Measurements from ENCODE around the gene MOB1B.
"Not testable (repeated sequence)": the region's sequence is repeated elsewhere in the genome, so short reads cannot be mapped to it uniquely, and the experiment has no call there.

Gene MOB1B

DNA sequence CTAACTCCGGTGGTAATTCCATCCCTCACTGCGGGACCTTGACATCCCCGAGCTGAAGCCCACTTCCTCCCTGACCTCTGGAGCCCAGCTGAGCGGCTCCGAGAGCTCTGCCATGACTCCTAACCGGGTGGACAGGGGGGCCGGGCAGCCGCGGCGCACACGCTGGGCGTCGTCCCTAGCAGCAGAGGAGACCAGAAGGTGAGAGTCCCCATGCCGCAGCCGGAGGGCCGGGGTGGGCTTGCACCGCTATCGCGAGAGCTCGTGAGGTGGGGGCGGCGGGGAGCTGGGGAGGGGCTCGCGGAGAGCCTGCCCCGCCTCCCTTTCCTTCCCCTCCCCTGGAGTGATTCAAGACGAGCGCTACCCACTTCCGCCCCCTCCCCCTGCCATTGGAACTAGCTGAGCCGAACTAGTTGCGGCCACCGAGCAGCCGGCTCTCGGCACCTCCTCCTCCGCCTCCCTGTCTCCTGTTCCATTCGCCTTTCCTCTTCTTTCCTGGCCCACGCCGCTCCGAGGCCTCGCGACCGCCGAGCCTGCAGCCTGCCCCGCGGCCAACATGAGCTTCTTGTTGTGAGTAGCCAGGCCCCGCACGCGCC lies at the start of gene MOB1B:
MOB1B (plus strand) TSS at position 386 of the 593 bp plus-strand sequence; CDS start at position 554, 168 bp downstream.
- DNase-seq = peak; percentile 89 to 92

DNA sequence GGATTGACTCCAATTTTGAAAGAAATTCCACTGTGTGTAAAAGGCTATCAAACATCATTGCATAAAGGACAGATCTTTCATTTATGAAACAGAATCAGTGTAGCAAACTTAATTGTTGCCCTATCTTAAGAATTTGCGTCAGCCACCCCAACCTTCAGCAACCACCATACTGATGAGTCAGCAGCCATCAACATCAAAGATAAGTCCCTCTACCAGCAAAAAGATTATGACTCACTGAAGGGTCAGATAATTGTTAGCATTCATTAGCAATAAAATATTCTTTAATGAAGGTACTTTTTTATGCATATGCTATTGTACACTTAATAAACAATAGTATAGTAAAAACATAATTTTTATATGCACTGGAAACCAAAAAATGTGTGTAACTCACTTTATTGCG lies 46.7 kb upstream of the MOB1B start:
- DNase-seq = no peak

DNA sequence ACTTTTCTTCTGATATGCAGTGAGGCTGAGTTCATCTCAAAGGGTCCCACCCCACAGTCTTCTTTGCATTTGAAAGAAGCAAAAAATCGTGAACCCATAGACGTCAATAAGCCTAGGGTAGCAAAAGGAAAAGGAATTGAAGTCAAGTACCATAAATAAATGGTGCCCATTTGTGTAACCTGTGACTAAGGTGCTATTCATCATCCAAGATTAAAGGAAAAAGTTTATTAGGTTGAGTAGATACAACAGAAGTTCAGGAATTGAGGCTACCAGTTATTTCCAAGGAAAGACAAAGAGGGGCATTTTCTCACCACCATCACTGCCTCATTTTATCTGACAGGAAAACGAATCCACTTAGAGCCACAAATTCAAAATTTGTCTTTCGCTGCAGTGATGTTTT lies 43.7 kb upstream of the MOB1B start:
- no peak for DNase-seq

DNA sequence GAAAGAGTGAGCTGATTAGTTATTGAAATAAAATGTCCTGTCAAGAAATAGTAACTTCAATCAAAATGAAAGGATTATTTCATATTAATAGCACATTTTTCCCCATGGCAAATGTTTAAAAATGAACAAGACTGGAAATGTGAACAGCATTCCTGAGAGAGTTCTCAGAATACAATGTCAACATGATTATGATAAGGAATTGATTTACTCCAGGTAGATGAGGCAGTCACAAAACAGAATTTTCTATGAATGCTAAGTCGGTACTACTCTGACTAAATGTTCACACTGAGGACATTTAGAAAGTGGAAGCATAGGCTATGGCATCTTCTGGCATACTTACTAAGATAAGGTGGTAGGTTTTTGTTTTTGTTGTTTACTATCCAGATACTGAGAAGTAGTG lies 43.1 kb upstream of the MOB1B start:
- DNase-seq = no peak

DNA sequence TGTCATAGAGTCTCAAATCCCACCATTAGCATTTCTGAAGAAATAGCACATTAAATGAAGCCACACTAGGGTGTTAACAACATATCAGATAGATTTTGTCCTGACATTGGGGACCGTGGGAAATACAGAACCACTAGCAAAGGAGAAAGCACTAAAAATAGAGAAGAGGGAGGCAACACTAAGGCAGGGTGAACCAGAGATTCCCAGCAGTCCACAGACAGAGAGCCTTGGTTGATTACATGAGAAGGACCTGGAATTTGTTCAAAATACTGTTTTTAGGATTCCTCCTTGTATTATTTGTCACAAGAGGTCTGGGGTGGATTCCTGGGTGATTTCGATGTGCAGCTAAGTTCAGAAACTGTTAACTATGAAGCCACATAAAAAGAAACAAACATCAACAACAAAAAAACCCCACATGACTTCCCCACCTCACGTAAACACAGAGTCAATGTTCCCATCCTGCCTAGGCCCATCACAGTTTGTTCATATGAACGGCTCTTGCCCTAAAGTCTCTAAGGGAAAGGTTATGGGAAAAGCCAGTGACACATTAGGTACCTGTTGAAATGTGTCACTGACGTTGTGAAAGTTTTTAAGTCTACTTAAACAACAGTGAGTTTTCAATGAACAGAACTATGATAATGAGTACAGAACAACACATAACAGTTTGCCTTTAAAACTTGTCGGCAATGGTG lies 38.9 kb upstream of the MOB1B start:
- no peak for DNase-seq

DNA sequence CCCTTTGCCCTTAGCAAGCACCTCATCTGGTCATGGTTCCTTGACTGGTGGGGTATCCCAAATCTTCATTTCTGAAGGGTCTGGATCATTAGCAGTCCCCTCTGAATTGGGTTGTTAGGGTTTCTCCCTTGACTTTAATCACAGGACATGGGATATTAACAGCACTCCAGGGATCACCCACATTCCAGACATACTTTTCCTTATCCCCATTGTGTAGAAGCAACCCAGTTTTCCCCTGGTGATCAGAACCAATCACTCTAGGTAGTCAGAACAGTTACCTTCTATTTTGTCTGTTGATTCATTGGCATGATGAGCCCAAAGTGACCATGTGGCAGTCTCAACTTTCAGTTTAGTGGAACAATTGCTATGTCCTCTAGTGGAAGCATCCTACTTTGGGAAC lies 33.4 kb upstream of the MOB1B start:
- DNase-seq = no peak

DNA sequence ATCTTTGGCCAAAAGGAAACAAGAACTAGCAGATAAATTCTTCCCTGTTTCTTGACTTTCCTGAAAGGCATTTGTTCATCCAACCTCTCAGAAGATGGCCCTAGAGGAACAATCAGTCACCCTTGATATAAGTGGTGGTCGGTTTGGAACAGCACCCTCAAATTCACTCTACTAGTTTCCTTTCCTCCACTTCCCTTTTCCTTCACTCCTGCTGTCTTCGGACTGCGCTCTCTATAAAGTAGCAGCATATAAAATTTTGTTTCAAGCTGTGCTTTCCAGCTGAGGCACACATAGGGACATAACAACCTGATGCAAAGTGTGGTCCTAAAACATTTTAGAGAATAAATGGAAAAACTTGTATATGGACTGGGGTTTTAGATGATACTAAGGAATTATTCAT lies 29.0 kb upstream of the MOB1B start:
- DNase-seq = peak in 1 of 2 experiments; percentile 7

DNA sequence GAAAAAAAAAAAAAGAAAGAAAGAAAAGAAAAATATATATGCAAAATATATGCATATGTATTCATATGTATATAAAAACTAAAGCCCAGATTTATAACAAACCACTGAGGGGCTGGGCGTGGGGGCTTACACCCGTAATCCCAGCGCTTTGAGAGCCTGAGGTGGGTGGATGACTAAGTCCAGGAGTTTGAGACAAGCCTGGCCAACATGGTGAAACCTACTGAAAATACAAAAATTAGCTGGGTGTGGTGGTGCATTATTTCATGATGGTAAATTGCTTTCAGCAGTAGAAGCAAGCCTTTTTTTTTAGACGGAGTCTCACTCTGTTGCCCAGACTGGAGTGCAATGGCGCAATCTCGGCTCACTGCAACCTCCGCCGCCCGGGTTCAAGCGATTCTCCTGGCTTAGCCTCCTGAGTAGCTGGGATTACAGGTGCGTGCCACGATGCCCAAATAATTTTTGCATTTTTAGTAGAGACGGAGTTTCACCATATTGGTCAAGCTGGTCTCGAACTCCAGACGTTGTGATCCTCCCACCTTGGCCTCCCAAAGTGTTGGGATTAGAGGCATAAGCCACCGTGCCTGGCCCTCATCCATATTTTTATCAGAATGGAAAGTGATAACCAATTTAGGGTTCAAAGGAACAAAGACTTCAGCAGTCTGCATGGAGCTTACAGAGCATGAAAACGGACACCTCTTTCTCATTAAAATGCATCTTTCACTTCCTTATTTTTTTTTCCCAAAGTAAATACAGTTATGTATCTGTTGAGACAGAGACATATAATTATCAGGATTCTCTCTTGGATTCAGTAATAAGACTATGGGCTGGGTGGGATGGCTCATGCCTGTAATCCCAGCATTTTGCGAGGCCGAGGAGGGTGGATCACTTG lies 27.7 kb upstream of the MOB1B start:
- no peak for DNase-seq

DNA sequence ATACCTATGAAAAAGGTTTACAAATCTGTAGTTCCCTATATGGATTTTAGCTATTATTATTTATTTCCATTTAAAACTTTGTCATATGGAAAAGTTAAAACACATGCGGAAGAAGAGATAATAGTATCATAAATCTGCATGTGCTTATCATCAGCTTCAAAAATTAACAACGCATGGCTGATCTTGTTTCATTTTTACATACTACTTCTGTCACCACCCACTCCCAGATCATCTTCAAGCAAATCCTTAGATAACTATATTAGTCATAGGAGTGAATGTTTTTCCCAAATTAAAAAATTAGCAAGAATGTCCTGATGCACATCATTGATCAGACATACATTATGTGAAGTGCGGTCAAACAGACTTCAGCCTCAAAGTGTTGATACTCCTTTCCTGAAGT lies 24.6 kb upstream of the MOB1B start:
- DNase-seq = no peak

DNA sequence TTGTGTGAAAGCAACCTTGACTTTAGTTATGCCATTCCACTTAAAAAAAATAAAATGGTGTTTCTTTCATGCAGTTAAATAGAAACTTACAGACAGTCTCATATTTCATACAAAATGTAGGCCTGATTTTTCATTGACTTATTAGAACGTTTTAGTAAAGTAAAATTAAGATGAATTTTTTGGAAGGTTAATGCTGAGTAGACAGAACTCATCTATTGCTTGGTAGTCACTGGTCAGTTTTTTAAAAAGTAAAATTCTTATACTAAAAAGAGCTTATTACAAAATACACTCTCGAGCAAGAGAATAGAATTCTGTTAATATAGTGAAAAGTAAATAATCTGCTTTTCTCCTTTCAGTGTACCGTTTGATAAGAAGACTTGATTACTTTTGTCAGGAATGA lies 21.4 kb upstream of the MOB1B start:
- no peak for DNase-seq

DNA sequence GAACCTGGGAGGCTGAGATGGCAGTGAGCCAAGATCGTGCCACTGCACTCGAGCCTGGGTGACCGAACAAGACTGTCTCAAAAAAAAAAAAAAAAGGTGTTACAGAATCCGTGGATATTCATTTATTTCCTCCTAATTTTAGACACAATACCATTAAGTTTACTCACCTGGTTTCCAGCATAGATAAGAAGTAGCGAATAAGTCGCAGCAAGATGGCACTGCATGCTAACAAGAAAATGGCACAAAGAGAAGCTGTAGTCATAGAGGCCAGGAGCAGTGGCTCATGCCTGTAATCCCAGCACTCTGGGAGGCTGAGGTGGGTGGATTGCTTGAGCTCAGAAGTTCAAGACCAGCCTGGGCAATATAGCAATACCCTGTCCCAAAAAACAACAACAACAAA lies 17.0 kb upstream of the MOB1B start:
- no peak for DNase-seq

DNA sequence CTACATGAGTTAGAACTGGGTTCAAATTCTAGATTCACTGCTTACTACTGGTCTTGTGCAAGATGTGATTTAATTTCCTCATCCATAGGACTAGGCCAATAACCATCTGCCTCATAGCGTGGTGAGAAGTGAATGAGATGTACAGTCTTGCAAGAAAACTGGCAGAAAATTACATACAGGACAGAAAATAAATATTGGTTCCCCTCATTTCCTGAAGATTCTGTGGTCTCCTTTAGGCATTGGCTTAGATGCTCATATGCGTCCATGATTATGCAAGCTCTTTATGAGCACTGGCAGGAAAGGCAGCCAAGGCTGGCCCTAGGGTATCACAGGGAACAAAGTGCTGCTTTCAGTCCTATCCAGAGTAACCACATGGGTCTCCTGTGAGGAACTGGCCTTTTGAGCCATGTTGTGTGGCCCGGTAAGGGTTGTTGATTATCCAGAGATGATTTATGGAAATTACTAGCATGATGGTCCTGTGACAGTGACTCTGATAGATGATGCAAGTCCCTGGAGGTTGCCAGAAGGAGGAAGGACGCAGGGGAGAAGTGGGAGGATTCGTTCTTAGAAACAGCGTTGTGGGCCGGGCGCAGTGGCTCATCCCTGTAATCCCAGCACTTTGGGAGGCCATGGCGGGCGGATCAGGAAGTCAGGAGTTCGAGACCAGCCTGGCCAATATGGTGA lies 9.9 kb upstream of the MOB1B start:
- peak in 1 of 2 experiments; percentile 26 for DNase-seq

DNA sequence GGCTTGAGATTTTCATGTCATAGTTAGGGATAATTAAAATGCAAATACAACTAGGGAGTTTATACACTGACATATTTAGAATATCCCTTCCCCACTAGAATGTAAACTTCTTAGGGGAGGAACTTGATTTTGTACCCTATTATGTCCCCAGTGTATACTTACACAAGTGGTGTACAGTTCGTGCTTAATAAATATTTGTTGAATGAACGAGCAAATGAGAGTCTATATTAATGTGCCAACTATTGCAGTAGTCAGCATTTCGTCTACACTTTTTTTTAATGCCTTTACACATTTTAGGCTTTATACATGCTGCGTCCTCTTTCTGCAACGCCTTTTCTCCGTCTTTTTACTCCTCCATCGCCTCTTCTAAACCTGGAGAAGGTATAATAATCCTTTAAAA lies 8.4 kb upstream of the MOB1B start:
- no peak for DNase-seq

DNA sequence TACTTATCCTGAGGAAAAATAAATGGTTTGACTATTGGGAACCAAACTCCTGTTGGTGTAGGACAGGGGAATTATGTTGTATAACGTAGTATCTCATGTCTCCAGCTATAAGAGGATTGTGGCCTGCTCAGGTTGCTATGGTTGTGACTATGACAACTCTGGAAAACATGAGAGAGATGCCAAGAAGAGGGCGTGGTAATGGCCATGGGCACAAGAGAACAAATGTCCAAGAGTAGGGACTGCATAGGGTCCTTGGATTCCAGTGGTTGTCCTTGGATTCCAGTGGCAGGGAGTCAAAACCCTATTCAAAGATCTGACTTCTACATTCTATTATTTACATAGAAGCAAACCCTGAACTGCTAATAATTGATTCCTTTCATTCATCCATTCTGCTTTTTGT lies 6.8 kb upstream of the MOB1B start:
- no peak for DNase-seq

DNA sequence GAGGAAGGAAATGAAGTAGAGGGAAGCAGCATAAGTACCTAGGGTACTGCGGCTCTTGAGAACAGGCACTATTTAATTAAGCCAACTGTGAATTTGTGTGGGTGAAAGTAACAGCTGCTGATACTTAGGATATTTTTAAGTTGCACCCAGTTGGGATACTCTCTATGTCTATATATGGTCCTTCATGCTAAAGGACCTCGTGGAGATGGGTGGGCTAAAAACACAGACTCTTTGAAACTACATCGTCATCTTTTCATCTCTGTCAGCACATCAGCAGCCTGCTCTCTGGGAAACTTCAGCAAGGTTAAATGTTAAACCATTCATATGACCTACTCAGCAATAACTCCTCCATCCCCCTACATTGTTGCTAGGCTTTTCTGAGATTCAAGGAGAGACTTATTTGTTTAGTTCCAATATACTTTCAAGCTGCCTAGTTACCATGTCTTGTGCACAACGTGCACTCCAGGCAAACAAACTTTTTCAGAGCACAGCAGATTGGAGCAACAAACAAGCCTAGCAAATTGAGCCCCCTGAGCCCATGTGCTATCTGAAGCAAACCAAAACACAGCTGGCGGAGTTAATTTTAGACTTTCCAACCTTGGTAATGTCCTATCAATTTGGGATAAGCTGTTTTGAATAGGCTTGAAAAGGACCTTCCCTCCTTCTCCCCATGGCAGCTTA lies 6.2 kb upstream of the MOB1B start:
- no peak for DNase-seq

DNA sequence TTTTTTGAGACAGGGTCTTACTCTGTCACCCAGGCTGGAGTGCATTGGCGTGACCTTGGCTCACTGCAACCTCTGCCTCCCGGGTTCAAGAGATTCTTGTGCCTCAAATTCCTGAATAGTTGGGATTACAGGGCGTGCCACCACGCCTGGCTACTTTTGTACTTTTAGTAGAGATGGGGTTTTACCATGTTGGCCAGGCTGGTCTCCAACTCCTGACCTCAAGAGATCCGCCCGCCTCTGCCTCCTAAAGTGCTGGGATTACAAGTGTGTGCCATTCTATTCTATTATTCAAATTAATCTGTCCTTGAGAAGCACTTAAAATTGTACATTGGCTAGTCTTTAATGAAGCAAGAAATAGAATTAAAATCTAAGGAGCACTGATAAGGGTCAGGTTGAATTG lies 3.6 kb upstream of the MOB1B start:
- not testable (repeated sequence) for DNase-seq

DNA sequence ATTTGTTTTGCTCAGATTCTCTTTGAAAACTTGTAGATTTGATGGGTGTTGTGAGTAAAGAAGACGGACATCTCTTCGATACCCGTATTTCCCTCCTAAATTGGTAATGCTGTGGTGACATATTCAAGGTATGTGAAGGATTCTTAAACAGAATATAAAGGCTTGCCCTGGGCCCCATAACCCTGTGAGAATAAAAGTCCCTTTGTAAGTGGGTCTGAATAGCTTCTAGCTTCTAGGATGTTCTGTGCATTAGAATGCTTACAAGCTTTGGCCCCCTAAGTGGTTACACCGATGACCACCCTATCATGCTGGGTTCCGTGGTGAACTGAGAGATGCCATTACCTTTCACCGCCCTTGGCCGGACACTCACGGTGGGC lies 574 bp upstream of the MOB1B start:
- DNase-seq = peak in 1 of 2 experiments; percentile 28

DNA sequence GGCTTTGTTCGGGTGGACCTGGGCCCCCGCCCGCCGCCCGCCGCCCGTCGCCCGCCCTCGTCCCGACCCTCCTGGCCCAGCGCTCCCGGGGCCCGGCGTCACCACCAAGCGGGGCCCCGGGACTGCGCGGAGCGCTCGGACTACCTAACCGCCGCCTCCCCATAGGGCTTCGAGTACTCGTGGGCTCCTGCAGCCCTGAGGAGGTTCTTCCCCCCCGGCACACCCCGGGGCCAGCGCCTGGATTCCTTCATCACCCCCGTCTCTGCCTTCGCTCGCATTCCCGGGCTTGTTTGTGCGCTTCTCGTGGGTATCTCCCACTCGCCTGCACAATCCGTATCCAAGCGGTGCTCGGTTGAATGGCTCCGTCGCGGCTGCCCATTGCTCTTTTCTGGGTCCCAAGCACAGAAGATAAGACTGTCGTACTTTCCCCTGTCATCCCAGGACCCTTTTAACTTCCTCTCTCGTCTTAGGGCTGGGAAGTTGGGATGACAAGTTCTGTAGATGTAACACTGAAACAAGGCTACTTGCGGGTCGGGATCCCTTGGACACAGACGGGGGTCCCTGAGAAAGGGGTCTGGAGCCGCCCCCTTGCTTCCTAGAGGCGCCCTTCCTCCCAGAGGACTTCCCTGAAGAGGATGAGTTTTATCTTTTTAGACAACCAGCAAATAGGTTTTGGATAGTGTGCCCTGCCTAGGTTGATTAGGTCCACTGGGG lies 565 bp downstream of the MOB1B start:
- peak; percentile 52 to 63 for DNase-seq

DNA sequence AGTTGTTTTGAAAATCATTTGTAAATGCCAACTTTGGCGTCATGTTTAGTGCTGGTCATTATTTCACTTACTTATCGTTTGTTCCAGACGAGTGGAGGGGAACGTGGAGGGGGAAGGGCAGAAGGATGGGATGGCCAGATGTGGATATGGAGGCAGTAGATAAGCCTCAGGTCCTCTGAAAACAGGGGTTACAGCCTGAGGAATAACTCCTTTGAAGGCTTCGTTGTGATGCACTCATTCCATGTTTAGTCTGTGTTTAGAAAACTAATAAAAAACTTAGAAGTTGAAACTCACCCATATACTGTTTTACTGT lies 1.1 kb downstream of the MOB1B start:
- DNase-seq = peak in 1 of 2 experiments; percentile 63

DNA sequence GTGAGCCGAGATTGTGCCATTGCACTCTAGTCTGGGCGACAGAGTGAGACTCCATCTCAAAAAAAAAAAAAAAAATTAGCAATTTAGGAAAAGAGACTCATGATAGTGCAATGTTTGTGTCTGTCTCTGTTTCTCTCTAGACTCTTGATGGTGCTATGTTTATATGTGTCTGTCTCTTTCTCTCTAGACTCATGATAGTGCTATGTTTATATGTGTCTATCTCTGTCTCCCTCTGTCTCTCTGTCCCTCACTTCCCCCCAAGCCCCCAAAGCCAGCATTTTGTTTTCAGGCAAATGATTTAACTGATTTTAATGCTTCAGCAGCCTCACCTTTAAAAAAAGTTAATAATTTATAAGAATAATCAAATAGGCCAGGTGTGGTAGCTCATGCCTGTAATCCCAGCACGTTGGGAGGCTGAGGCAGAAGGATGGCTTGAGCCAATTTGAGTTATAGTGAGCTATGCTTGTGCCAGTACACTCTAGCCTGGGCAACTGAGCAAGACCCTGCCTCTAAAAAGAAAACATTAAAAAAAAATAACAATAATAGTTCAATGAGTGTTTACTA lies 6.9 kb downstream of the MOB1B start:
- DNase-seq = no peak

DNA sequence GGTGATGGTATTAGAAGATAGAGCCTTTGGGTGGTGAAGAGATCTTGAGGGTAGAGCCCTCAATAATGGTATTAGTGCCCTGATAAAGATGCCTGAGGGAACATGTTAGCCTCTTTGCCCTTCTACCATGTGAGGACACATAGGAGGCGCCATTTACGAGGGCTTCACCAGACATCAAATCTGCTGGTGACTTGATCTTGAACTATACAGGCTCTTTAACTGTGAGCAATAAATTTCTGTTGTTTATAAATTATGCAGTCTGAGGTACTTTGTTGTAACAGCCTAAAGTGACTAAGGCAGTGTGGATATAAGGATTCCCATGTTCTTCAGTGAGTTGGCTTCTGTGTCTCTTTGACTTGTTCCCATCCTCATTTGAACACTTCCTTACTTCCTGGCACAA lies 11.8 kb downstream of the MOB1B start:
- no peak for DNase-seq

DNA sequence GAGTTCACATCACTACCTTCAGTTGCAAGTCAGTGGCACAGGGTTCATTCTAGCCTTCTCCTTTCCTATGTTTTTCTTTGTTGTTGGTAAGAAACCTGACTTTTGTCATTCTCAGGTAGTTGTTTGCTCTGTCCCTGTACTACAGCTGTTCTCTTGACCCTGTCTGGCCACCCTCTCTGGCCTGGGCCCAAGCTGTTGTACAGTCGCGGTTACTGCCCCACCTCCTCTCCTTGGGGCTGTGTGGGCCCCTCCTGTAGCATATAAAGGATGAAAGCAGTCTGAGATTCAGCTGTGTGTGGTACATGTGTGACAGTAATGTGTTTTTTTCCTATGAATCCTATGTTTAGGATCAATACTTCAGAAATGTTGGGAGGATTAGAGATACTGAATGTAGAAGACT lies 12.5 kb downstream of the MOB1B start:
- DNase-seq = no peak

Data from Kasumi-1 (cell line).